Muscle layer of duodenum (tissue), 2 donors: Measurements from ENCODE around the gene ZBED2.
"Not testable (repeated sequence)": the region's sequence is repeated elsewhere in the genome, so short reads cannot be mapped to it uniquely, and the experiment has no call there.

Experiments
- H3K27ac ChIP-seq: one replicate; pipeline ENCODE4 v1.7.0; 2013; ENCODE audit warnings: mild to moderate bottlenecking, low read length
- H3K27me3 ChIP-seq: one replicate; pipeline ENCODE4 v1.7.0; 2013; ENCODE audit warnings: low read depth, mild to moderate bottlenecking, control low read depth, low read length
- H3K36me3 ChIP-seq, 2 donors: one replicate each; pipeline ENCODE4 v1.7.0; 2013; ENCODE audit warnings: low read length in 2 of 2, control low read depth in 1 of 2, mild to moderate bottlenecking in 1 of 2; ENCODE audit not compliant: insufficient read depth in 2 of 2, control insufficient read depth in 1 of 2
- H3K4me1 ChIP-seq, 2 donors: one replicate each; pipeline ENCODE4 v1.7.0; 2013; ENCODE audit warnings: low read length in 2 of 2, mild to moderate bottlenecking in 2 of 2, control low read depth in 1 of 2, moderate library complexity in 1 of 2; ENCODE audit not compliant: insufficient read depth in 2 of 2, control insufficient read depth in 1 of 2
- H3K4me3 ChIP-seq, 2 donors: one replicate each; pipeline ENCODE4 v1.7.0; 2013; ENCODE audit warnings: low read length in 2 of 2, low read depth in 1 of 2, mild to moderate bottlenecking in 1 of 2
- H3K9me3 ChIP-seq, 2 donors: one replicate each; pipeline ENCODE4 v1.7.0; 2013; ENCODE audit warnings: low read length in 2 of 2, control low read depth in 1 of 2, mild to moderate bottlenecking in 1 of 2; ENCODE audit not compliant: control insufficient read depth in 1 of 2
- donor health status: healthy.

Gene ZBED2

GRCh38 chr3:111570404-111571030 is 24.6 kb downstream of the ZBED2 start:
- no peak overlapping the region for H3K4me3 ChIP-seq

DNA sequence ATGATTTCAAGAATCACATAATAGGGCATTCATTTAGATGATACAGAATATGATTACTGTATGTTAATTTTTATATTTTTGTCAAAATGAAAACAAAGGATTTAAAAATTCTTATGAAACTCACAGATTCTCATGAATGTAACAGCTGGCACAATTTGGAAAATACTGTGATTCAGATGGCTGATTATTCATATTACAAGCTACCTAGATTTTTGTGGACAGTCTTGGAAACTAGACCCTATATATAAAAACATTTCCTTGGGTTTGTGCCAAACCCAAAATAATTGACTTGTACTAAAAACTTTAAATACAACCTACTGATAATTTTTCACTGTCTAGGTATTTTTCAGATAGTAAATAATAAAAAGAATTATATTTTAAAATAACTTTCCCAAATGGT is 26.2 kb downstream of the ZBED2 start:
- no peaks in the 10 kb centered on the region for H3K27me3 ChIP-seq
- no peak overlapping the region for H3K27ac ChIP-seq
- H3K4me1 ChIP-seq: no peaks in the 10 kb centered on the region
- no peaks in the 10 kb centered on the region for H3K36me3 ChIP-seq
- H3K4me3 ChIP-seq: no peak overlapping the region
- H3K9me3 ChIP-seq: no peaks in the 10 kb centered on the region

More at GRCh38 chr3:111570404-111571030, 24.6 kb downstream of the ZBED2 start:
- H3K4me1 ChIP-seq: no peaks in the 10 kb centered on the region
- no peaks in the 10 kb centered on the region for H3K9me3 ChIP-seq
- no peak overlapping the region for H3K27ac ChIP-seq
- no peaks in the 10 kb centered on the region for H3K27me3 ChIP-seq
- no peaks in the 10 kb centered on the region for H3K36me3 ChIP-seq

GRCh38 chr3:111568355-111568754 is 26.8 kb downstream of the ZBED2 start:
- no peak overlapping the region for H3K27ac ChIP-seq
- no peaks in the 10 kb centered on the region for H3K36me3 ChIP-seq
- no peaks in the 10 kb centered on the region for H3K9me3 ChIP-seq
- H3K4me3 ChIP-seq: no peak overlapping the region
- no peaks in the 10 kb centered on the region for H3K27me3 ChIP-seq
- no peaks in the 10 kb centered on the region for H3K4me1 ChIP-seq

DNA sequence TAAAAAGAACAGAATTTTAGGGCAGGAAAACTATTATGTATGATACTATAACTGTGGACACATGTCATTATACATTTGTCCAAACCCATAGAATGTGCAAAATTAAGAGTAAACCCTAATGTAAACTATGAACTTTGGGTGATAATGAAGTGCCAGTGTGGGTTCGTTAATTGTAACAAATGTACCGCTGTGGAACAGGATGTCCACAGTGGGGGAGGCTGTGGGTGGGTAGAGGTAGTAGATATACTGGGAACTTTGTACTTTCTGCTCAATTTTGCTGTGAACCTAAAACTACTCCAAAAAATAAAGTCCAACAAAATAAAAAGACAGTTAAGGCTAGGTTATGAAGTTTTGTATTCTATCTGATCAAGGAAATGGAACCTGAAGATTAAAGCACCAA is 28.3 kb downstream of the ZBED2 start:
- Histone ChIP-seq H3K9me3 (no peaks in the 10 kb centered on the region), H3K27me3 (no peaks in the 10 kb centered on the region), H3K36me3 (no peaks in the 10 kb centered on the region), H3K4me3 (no peak overlapping the region), H3K27ac (no peak overlapping the region), H3K4me1 (no peaks in the 10 kb centered on the region)

DNA sequence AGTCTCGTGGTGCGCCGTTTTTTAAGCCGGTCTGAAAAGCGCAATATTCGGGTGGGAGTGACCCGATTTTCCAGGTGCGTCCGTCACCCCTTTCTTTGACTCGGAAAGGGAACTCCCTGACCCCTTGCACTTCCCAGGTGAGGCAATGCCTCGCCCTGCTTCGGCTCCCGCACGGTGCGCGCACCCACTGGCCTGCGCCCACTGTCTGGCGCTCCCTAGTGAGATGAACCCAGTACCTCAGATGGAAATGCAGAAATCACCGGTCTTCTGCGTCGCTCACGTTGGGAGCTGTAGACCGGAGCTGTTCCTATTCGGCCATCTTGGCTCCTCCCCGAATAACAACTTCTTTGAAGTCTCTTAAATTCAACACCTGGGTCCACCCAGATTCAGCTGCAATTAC is 33.2 kb downstream of the ZBED2 start:
- not testable (repeated sequence) for H3K27me3 ChIP-seq, H3K9me3 ChIP-seq, H3K36me3 ChIP-seq, H3K4me1 ChIP-seq, H3K4me3 ChIP-seq, H3K27ac ChIP-seq

GRCh38 chr3:111548756-111549155 is 46.4 kb downstream of the ZBED2 start:
- H3K27me3 ChIP-seq: no peaks in the 10 kb centered on the region
- H3K36me3 ChIP-seq: no peaks in the 10 kb centered on the region
- no peaks in the 10 kb centered on the region for H3K4me1 ChIP-seq
- no peaks in the 10 kb centered on the region for H3K9me3 ChIP-seq
- no peak overlapping the region for H3K4me3 ChIP-seq
- H3K27ac ChIP-seq: no peak overlapping the region

- H3K9me3 ChIP-seq: no peaks in the 10 kb centered on the region
- no peak overlapping the region for H3K4me3 ChIP-seq
- no peaks in the 10 kb centered on the region for H3K4me1 ChIP-seq
- no peaks in the 10 kb centered on the region for H3K36me3 ChIP-seq
- no peaks in the 10 kb centered on the region for H3K27me3 ChIP-seq
- H3K27ac ChIP-seq: no peak overlapping the region
These were observed 47.1 kb downstream of the ZBED2 start for GRCh38 chr3:111548092-111548491.

GRCh38 chr3:111547631-111548030 is 47.5 kb downstream of the ZBED2 start:
- H3K36me3 ChIP-seq: no peaks in the 10 kb centered on the region
- no peaks in the 10 kb centered on the region for H3K4me1 ChIP-seq
- no peaks in the 10 kb centered on the region for H3K9me3 ChIP-seq
- H3K27ac ChIP-seq: no peak overlapping the region
- H3K4me3 ChIP-seq: no peak overlapping the region
- no peaks in the 10 kb centered on the region for H3K27me3 ChIP-seq

DNA sequence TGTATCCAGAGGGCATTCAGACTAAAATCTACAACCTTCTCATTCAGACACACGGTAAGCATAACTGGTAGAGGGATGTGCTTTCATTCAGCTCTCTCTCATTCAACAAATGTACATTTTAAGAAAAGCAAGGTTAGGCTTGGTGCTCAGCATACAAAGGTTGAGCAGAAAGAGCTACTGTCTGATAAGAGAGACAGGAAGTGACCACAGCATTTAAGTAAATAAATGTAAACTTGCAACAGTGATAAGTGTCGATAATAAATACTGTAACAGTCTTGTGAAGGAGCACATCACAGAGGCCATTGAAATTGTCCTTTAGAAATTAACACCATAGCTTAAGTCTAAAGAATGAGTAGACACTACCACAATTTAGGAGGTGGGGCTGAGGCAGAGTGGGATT is 49.8 kb downstream of the ZBED2 start:
- H3K9me3 ChIP-seq: no peaks in the 10 kb centered on the region
- no peaks in the 10 kb centered on the region for H3K4me1 ChIP-seq
- H3K36me3 ChIP-seq: no peaks in the 10 kb centered on the region
- H3K27ac ChIP-seq: no peak overlapping the region
- no peaks in the 10 kb centered on the region for H3K27me3 ChIP-seq
- no peak overlapping the region for H3K4me3 ChIP-seq
